ENCODE data around the gene CUL3.

CUL3 gene

DNA sequence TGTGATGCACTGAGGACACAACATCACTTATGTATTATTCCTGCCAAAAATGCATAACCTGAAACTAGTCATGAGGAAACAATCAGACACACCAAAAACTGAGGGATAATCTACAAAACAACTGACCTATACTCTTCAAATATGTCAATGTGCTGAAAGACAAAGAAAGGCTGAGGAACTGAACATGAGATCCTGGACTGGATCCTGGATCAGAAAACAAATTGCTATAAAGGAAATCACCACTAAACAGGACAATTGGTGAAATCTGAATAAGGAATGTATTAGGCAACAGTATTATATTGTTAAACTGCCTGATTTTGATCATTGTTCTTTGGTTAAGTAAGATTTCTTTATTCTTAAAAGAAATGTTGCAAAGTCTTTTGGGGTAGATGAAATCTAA is 28.8 kb downstream of the CUL3 start:
- Histone ChIP-seq H3K4me1 (peaks cover 9% of the 10 kb centered on the region), H2AFZ (no peak overlapping the region), H3K9me3 (ENCODE audit: control insufficient read depth, low read length) (no peaks in the 10 kb centered on the region), H3K9ac (no peak overlapping the region), H3K27me3 (ENCODE audit: control insufficient read depth, insufficient read depth, low read length) (no peaks in the 10 kb centered on the region), H3K79me2 (peaks cover 58% of the 10 kb centered on the region), H3K4me2 (ENCODE audit: low read length) (no peak overlapping the region), H3K27ac (no peak overlapping the region), H3K36me3 (ENCODE audit: control insufficient read depth, insufficient read depth, low read length) (no peaks in the 10 kb centered on the region), H3K4me3 (ENCODE audit: low read depth, low read length) (no peak overlapping the region)
- TF ChIP-seq, protein P1, sequence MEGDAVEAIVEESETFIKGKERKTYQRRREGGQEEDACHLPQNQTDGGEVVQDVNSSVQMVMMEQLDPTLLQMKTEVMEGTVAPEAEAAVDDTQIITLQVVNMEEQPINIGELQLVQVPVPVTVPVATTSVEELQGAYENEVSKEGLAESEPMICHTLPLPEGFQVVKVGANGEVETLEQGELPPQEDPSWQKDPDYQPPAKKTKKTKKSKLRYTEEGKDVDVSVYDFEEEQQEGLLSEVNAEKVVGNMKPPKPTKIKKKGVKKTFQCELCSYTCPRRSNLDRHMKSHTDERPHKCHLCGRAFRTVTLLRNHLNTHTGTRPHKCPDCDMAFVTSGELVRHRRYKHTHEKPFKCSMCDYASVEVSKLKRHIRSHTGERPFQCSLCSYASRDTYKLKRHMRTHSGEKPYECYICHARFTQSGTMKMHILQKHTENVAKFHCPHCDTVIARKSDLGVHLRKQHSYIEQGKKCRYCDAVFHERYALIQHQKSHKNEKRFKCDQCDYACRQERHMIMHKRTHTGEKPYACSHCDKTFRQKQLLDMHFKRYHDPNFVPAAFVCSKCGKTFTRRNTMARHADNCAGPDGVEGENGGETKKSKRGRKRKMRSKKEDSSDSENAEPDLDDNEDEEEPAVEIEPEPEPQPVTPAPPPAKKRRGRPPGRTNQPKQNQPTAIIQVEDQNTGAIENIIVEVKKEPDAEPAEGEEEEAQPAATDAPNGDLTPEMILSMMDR (IDR thresholded peaks at IDR 0.05) = no peak

DNA sequence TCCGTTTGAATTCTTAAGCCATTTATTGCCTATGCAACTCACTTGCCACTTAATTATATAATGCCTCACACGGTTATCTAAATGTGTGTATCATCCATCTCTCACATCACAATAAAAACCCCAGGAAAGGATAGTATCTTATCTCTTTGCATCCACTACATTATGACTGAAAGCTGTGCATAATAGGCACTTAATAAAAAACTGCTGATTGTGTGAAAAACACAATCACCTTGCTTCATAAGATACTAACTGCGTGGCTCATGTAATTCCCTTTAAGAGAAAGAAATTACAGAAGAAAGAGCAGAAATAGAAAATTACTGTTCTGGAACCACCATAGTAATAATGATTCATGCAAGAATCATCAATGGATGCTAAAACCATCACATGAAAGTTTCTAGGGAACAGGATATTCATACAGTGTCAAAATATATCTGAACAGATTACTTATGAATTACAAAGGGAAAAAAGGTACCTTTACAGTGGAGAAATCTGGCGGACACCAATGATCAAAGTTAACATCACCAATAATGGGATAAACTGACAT is 29.3 kb downstream of the CUL3 start:
- Histone ChIP-seq H3K36me3 (ENCODE audit: control insufficient read depth, insufficient read depth, low read length) (no peaks in the 10 kb centered on the region), H2AFZ (no peak overlapping the region), H3K9ac (no peak overlapping the region), H3K9me3 (ENCODE audit: control insufficient read depth, low read length) (no peaks in the 10 kb centered on the region), H3K27ac (no peak overlapping the region), H3K79me2 (peaks cover 54% of the 10 kb centered on the region), H3K4me1 (peaks cover 9% of the 10 kb centered on the region), H3K4me2 (ENCODE audit: low read length) (no peak overlapping the region), H3K4me3 (ENCODE audit: low read depth, low read length) (no peak overlapping the region), H3K27me3 (ENCODE audit: control insufficient read depth, insufficient read depth, low read length) (no peaks in the 10 kb centered on the region)
- TF ChIP-seq, protein P1 (IDR thresholded peaks at IDR 0.05) = no peak

DNA sequence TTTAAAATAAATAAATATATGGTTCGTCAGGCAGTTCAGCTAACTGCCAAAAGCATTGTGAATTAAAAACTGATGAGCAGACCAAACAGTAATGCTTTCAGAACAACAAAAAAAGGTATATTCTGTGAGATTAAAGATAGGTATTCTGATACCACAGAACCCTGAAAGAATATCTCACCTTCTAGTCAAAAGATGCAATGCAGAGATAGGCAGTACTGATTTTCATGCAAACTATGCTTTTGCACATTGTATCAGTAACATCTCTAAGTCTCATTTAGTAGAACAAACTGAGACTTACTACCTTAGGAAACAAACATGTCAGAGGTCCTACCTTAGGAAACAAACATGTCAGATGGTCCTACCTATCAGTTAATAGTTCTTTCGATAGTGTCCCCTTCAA is 32.4 kb downstream of the CUL3 start:
- Histone ChIP-seq H3K27ac (no peak overlapping the region), H2AFZ (no peak overlapping the region), H3K27me3 (ENCODE audit: control insufficient read depth, insufficient read depth, low read length) (no peaks in the 10 kb centered on the region), H3K4me3 (ENCODE audit: low read depth, low read length) (no peak overlapping the region), H3K9me3 (ENCODE audit: control insufficient read depth, low read length) (no peaks in the 10 kb centered on the region), H3K79me2 (peaks cover 44% of the 10 kb centered on the region), H3K36me3 (ENCODE audit: control insufficient read depth, insufficient read depth, low read length) (no peaks in the 10 kb centered on the region), H3K4me1 (peaks cover 9% of the 10 kb centered on the region), H3K4me2 (ENCODE audit: low read length) (peak overlapping the region; percentile 32), H3K9ac (no peak overlapping the region)
- TF ChIP-seq, protein P1 (IDR thresholded peaks at IDR 0.05) = no peak

GRCh38 chr2:224551693-224552092 is 33.5 kb downstream of the CUL3 start:
- no peak overlapping the region for H3K27ac ChIP-seq
- TF ChIP-seq, protein P1 (IDR thresholded peaks at IDR 0.05) = no peak
- no peak overlapping the region for H3K4me2 ChIP-seq (ENCODE audit: low read length)
- H3K36me3 ChIP-seq (ENCODE audit: control insufficient read depth, insufficient read depth, low read length) = no peaks in the 10 kb centered on the region
- H2AFZ ChIP-seq = no peak overlapping the region
- H3K9ac ChIP-seq = no peak overlapping the region
- no peaks in the 10 kb centered on the region for H3K27me3 ChIP-seq (ENCODE audit: control insufficient read depth, insufficient read depth, low read length)
- peaks cover 48% of the 10 kb centered on the region for H3K79me2 ChIP-seq
- H3K4me3 ChIP-seq (ENCODE audit: low read depth, low read length) = no peak overlapping the region
- H3K9me3 ChIP-seq (ENCODE audit: control insufficient read depth, low read length) = no peaks in the 10 kb centered on the region
- peaks cover 13% of the 10 kb centered on the region for H3K4me1 ChIP-seq

- no peaks in the 10 kb centered on the region for H3K36me3 ChIP-seq (ENCODE audit: control insufficient read depth, insufficient read depth, low read length)
- H3K27ac ChIP-seq = no peak overlapping the region
- no peak overlapping the region for H3K4me2 ChIP-seq (ENCODE audit: low read length)
- peaks cover 48% of the 10 kb centered on the region for H3K79me2 ChIP-seq
- no peak overlapping the region for H3K9ac ChIP-seq
- H3K27me3 ChIP-seq (ENCODE audit: control insufficient read depth, insufficient read depth, low read length) = no peaks in the 10 kb centered on the region
- no peak overlapping the region for H2AFZ ChIP-seq
- TF ChIP-seq, protein P1 (IDR thresholded peaks at IDR 0.05) = no peak
- H3K4me3 ChIP-seq (ENCODE audit: low read depth, low read length) = no peak overlapping the region
- peaks cover 9% of the 10 kb centered on the region for H3K4me1 ChIP-seq
- no peaks in the 10 kb centered on the region for H3K9me3 ChIP-seq (ENCODE audit: control insufficient read depth, low read length)
Observed at GRCh38 chr2:224546926-224547325, 38.2 kb downstream of the CUL3 start.

Data from parathyroid adenoma (tissue), 2 donors.